C4-2B (cell line): Measurements from ENCODE around the gene NCAM2.

Source experiments
- H3K27ac ChIP-seq: fragments of 450-650 bp; 2 replicates; pipeline ENCODE4 v1.5.1; 2017
- ZFX ChIP-seq: fragments of 450-650 bp; IDR thresholded peaks from 2 replicates; pipeline ENCODE4 v1.6.1; 2017
- TF ChIP-seq, protein P1 (sequence below): fragments of 450-650 bp; conservative IDR thresholded peaks from 2 replicates; pipeline ENCODE4 v1.5.1; 2017; ENCODE audit warnings: mild to moderate bottlenecking

The NCAM2 gene

DNA sequence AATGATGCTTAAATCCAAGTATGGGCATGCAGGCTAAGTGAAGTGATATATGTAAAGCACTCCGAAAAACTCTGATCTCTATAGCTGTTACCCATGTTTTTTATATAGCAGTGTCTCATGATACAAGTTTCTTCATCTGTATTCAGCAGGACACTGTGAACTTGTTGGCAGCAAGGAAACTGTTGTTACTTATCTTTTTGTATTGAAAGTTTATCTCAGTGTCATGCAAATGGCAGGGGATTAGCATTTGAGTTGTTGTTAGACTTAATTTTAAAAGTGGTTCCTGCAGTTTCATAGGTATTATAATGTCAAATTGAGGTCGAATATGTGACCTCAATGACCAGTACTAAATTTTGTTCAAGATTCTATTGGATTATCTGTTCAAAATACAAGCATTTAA is 47.9 kb downstream of the NCAM2 start:
- H3K27ac ChIP-seq: no peak overlapping the region
- TF ChIP-seq ZFX: no peak
- TF ChIP-seq, protein P1, sequence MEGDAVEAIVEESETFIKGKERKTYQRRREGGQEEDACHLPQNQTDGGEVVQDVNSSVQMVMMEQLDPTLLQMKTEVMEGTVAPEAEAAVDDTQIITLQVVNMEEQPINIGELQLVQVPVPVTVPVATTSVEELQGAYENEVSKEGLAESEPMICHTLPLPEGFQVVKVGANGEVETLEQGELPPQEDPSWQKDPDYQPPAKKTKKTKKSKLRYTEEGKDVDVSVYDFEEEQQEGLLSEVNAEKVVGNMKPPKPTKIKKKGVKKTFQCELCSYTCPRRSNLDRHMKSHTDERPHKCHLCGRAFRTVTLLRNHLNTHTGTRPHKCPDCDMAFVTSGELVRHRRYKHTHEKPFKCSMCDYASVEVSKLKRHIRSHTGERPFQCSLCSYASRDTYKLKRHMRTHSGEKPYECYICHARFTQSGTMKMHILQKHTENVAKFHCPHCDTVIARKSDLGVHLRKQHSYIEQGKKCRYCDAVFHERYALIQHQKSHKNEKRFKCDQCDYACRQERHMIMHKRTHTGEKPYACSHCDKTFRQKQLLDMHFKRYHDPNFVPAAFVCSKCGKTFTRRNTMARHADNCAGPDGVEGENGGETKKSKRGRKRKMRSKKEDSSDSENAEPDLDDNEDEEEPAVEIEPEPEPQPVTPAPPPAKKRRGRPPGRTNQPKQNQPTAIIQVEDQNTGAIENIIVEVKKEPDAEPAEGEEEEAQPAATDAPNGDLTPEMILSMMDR: no peak

DNA sequence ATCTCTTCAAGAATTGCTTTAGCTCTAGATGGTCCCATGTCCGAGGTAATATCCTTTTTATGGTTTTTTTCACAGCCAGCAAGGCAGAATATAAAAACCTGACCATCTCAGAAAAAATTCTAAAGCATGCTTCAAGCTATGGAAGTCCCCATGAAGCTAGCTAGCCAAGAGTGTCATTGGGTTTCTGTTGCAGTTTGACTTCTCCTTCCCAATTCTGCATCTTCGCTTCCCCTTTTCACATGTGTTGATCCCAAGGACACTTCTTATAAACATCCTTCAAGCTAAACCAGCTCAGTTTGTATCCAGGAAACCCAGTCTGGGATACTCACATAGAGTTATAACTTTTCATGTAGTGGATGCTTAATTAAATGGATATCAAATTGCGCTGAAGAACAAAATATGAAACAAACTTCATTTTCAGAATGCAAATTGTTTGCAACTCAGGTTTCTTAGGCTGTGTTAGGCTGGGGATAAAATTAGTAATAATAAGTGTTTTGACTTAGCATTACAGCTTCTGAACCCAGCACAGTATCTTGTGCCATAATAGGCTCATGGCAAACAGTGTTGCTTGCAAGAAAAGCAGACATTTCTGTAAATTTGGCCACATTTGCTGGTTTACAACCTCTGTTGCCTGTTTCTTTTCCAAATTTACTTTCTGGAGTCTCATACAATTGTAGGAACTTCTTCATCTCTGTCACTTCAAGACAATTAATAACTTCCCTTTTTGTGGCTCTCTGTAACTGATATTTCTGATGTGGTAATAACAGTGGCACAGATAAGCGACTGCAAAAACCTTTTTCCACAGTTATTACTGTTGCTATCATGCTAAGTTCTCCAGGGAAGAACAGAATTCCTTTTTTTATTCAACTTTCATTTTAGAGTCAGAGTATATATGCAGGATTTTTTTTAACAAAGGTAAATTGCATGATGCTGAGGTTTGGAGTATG is 53.2 kb downstream of the NCAM2 start:
- TF ChIP-seq, protein P1: no peak
- no peak for TF ChIP-seq ZFX
- H3K27ac ChIP-seq: no peak overlapping the region

DNA sequence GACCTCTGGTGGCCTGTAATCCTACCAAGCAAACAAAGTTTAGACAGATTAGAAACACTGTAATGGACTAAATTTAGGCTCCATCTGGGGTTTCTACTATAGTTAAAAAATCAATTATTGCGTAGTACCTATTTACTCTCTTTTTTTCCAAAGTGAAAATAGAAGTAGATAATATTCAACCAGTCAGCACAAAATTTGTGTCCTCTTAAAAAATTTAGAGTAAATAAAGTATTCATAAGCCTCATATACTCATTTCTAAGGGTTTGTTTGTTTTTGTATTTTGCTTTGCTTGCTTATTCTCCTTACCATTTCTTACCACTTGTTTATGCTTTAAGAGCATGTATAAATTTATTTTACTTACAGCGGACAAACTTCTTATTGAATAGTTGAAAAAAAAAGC is 54.5 kb downstream of the NCAM2 start:
- no peak overlapping the region for H3K27ac ChIP-seq
- TF ChIP-seq, protein P1: no peak
- TF ChIP-seq ZFX: no peak

DNA sequence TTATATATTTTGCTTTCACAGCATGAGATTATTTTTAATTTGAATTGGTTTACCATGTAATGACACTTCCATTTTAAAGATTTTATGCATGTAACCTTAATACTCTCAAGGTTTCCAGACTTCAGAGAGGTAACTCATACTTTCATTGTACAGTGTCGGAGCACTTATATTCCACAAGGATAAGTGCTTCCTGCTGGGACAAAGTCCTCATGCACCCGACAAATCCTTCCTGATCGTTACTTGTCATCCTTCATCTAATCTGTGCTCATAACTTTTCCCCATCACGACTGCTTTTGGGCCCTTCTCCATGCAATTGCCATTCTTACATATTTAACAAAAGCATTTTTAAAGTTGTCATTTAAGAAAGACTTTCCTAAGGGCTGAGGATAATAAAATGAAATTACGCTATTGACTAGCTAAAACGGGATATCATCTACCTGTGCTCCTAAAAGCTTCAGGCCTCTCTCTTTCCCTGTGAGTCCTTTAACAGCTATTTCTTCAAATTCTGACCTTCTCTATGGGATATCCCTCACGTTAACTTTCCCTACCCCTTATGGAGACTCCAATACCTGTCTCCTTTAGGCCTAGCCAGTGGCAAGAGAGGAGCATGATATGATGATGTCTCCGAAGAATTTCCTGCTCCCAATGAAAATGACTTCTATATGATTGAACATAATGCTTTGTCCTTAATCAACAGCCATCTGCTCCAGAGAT is 59.3 kb downstream of the NCAM2 start:
- TF ChIP-seq, protein P1: no peak
- no peak for TF ChIP-seq ZFX
- H3K27ac ChIP-seq: no peak overlapping the region

DNA sequence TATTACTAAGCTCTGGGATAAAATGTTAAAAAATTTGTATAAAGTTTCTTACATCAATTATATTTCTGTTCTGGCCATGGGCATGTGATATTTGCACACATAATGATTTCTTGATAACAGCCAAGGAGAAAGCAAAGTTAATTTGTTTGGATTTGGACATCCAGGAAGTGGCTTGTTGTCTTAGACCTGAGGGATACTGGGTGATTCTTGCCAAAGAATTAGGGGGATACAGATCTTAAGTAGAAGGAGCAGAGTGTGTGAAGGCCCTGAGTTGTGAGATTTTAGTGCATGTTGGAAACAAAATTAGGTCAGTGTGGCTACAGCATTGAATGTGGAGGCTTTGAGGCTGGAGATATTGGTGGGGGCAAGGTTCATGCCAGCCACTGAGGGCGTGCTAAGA is 65.6 kb downstream of the NCAM2 start:
- no peak overlapping the region for H3K27ac ChIP-seq

DNA sequence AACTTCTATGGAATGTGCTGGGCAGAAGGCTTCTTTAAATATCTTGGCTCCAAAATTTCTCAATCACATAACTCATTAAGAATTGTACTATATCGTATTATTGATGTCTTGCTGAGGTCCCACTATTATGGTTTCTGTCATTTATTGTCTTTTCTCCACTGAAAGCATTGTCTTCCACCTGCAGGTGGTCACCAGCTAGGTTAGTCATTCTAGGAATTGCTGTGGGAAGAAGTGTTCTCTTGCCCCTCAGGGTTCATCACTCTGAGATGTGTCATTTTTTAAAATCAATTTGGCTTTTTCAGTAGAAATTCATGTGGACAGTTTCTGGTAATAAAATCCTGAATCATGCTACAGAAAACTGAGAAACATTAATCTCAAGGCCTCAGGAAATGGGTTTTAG is 66.1 kb downstream of the NCAM2 start:
- no peak for TF ChIP-seq ZFX
- TF ChIP-seq, protein P1: no peak
- no peak overlapping the region for H3K27ac ChIP-seq

More for the DNA sequence above, 65.6 kb downstream of the NCAM2 start:
- no peak for TF ChIP-seq ZFX
- TF ChIP-seq, protein P1: no peak

DNA sequence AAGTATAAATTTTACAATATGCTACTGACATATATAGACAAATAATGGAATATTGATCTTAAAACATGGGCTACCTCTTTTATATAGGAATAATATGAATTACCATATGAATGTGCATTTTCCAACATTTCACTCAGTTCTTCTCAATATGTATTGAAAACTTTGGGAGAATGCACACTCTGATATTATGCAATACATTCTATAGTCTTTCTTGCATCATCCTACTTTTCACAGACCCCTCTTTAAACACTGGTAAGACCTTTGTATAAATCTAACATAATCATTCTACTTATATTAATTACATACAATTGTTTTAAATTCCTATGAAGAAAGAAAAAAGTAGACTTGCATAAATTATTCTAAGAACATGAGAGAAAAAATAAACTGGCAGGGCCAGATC is 69.2 kb downstream of the NCAM2 start:
- no peak overlapping the region for H3K27ac ChIP-seq
- TF ChIP-seq ZFX: no peak
- TF ChIP-seq, protein P1: no peak
